Heart right ventricle (tissue), 16 donors: ENCODE results near the gene SLC31A1. TPM values are rescaled to one million over a fixed set of nuclear protein-coding genes. Genes with fewer than 3 reads are reported as not detected.

Experiments
- ATAC-seq, 8 donors: fragments of 200-7000 bp; cut with Tn5 transposase; one replicate each; pipeline ENCODE4 v1.9.1; 2020; ENCODE audit warnings: mild to moderate bottlenecking in 8 of 8, moderate library complexity in 8 of 8, moderate number of reproducible peaks in 1 of 8
- DNase-seq, 2 donors: peaks; one replicate each; pipeline ENCODE4 v3.0.0-alpha.2; 2020
- H3K27ac ChIP-seq, 10 donors: fragments of 200-600 bp; sonication (generic) in 2 of 10; one replicate each; pipeline versions ENCODE4 v1.5.0 to v1.8.0; 2020 to 2022; ENCODE audit warnings: mild to moderate bottlenecking in 3 of 10
- H3K27me3 ChIP-seq, 7 donors: fragments of 200-600 bp; one replicate each; pipeline ENCODE4 v1.8.0; 2021 to 2022; ENCODE audit warnings: mild to moderate bottlenecking in 2 of 7
- H3K36me3 ChIP-seq, 9 donors: fragments of 200-600 bp; sonication (generic) in 1 of 9; one replicate each; pipeline versions ENCODE4 v1.5.0 to v1.8.0; 2020 to 2022; ENCODE audit warnings: mild to moderate bottlenecking in 2 of 9
- H3K4me1 ChIP-seq, 9 donors: fragments of 200-600 bp; sonication (generic) in 1 of 9; one replicate each; pipeline versions ENCODE4 v1.5.0 to v1.8.0; 2020 to 2022; ENCODE audit warnings: mild to moderate bottlenecking in 4 of 9
- H3K4me3 ChIP-seq, 10 donors: fragments of 200-600 bp; sonication (generic) in 2 of 10; one replicate each; pipeline versions ENCODE4 v1.5.0 to v1.8.0; 2020 to 2022; ENCODE audit warnings: mild to moderate bottlenecking in 7 of 10, moderate library complexity in 2 of 10
- H3K9me3 ChIP-seq, 11 donors: fragments of 200-600 bp in 10 of 11; sonication (generic) in 2 of 11; one replicate each; pipeline versions ENCODE4 v1.5.0 to v1.8.0; 2013 to 2022; ENCODE audit warnings: mild to moderate bottlenecking in 2 of 11, control low read depth in 1 of 11, moderate library complexity in 1 of 11
- WGBS, 2 donors: extraction: QIAGEN DNeasy Blood & Tissue Kit; methylation state at CpG; one replicate each; pipeline ENCODE4 v1.1.7; 2013; ENCODE audit warnings: inconsistent platforms in 1 of 2; 5-methylcytosine and 5-hydroxymethylcytosine counted together
- intact Hi-C, 10 donors: fragments of 100-400 bp; cut with DNase I; formaldehyde crosslinking; loops; one replicate each; pipeline versions ENCODE4 v1.11.1 to v1.14.2; 2022
- polyA plus RNA-seq, 2 donors: library from polyadenylated mRNA; stranded (reverse); fragments of 200-250 nt; gene quantifications; one replicate each; pipeline ENCODE4 v1.2.3, GENCODE V29; 2013
- total RNA-seq, 10 donors: library from RNA; stranded (reverse); fragmentation: NEBNext Ultra II Directional in 3 of 10; extraction: Animal tissue kit (Norgen Biotek cat#: 25700) in 3 of 10; gene quantifications; one replicate each; pipeline versions ENCODE4 v1.2.1 to v1.2.4, GENCODE V29; 2021 to 2023
- TF ChIP-seq, protein P1 (sequence below), 9 donors: fragments of 200-600 bp; sonication (generic) in 2 of 9; IDR thresholded peaks; one replicate each; pipeline versions ENCODE4 v1.5.0 to v1.8.0; 2021 to 2022; ENCODE audit warnings: antibody characterized with exemption in 9 of 9, mild to moderate bottlenecking in 5 of 9, moderate library complexity in 1 of 9
- donor health status: Arrhythmogenic right ventricular cardiomyopathy.
- donor health status: ischemic (EF 13 %, LVEDD 7.1; RV severe dilation, severe dysfunction).
- donor health status: healthy with polysubstance abuse.
- donor health status: DM: no; HTN: yes; CAD: no.
- donor health status: DM: no; HTN: no; CAD: no.
- donor health status: ischemic (EF 25% LVEDD 6.9; RV normal size, moderate dysfunction).
- donor health status: ischemic (EF 25% LVEDD 5.7; RV mildly dilated, moderate dysfunction).
- donor health status: healthy.
- donor health status: DM: yes; HTN: yes; CAD: no.
- donor health status: Ischemic cardiomyopathy.
- donor health status: ischemic (EF 35%, LVEDD 5.7; RV mildly dilated, moderate dysfunction).
- donor health status: nonischemic (EF 11% LVEDD 7.7; RV severe dilation, severe dysfunction).
- donor health status: DM: yes; HTN: yes; CAD: no.
- donor health status: PGD.
- donor health status: ischemic (EF 29% LVEDD 5.4; RV normal size, mild dysfunction).
- donor health status: nonischemic (EF 23%, LVEDD 6.1; RV moderate dilation, normal function).

SLC31A1 gene
- total and polyA plus RNA-seq, 12 donors = 3.6 to 18.4 (median 10.9) TPM

GRCh38 chr9:113178087-113178486 lies 43.3 kb upstream of the SLC31A1 start:
- no peak for ATAC-seq
- intact Hi-C loops = no loop called here
- no peak for DNase-seq

GRCh38 chr9:113179839-113180238 lies 41.5 kb upstream of the SLC31A1 start:
- peak overlapping the region in 9 of 10 donors; percentile 36 to 73 (median 56) for H3K27ac ChIP-seq
- H3K9me3 ChIP-seq = no peaks in the 10 kb centered on the region
- ATAC-seq (peak in 6 of 8 donors; percentile 48 to 94 (median 72)), DNase-seq (no peak)
- 50 to 67% methylated on average over 1 of the region's 1 CpG for WGBS, 2 donors
- no peak overlapping the region for H3K4me3 ChIP-seq
- intact Hi-C loops = no loop called here
- H3K36me3 ChIP-seq = peaks cover 2 to 100% (median 72%) of the 10 kb centered on the region in 9 donors
- H3K27me3 ChIP-seq = no peaks in the 10 kb centered on the region
- H3K4me1 ChIP-seq = peaks cover 0 to 17% (median 0%) of the 10 kb centered on the region in 9 donors
- TF ChIP-seq, protein P1, sequence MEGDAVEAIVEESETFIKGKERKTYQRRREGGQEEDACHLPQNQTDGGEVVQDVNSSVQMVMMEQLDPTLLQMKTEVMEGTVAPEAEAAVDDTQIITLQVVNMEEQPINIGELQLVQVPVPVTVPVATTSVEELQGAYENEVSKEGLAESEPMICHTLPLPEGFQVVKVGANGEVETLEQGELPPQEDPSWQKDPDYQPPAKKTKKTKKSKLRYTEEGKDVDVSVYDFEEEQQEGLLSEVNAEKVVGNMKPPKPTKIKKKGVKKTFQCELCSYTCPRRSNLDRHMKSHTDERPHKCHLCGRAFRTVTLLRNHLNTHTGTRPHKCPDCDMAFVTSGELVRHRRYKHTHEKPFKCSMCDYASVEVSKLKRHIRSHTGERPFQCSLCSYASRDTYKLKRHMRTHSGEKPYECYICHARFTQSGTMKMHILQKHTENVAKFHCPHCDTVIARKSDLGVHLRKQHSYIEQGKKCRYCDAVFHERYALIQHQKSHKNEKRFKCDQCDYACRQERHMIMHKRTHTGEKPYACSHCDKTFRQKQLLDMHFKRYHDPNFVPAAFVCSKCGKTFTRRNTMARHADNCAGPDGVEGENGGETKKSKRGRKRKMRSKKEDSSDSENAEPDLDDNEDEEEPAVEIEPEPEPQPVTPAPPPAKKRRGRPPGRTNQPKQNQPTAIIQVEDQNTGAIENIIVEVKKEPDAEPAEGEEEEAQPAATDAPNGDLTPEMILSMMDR (IDR thresholded peaks at IDR 0.05) = no peak

More at GRCh38 chr9:113178087-113178486, 43.3 kb upstream of the SLC31A1 start:
- peaks cover 0 to 17% (median 3%) of the 10 kb centered on the region in 9 donors for H3K4me1 ChIP-seq
- TF ChIP-seq, protein P1 (IDR thresholded peaks at IDR 0.05) = no peak
- no peak overlapping the region for H3K4me3 ChIP-seq
- 91 to 95% methylated on average over 1 of the region's 1 CpG for WGBS, 2 donors
- H3K36me3 ChIP-seq = peaks cover 0 to 100% (median 69%) of the 10 kb centered on the region in 9 donors
- H3K9me3 ChIP-seq = no peaks in the 10 kb centered on the region
- H3K27me3 ChIP-seq = no peaks in the 10 kb centered on the region
- no peak overlapping the region for H3K27ac ChIP-seq

DNA sequence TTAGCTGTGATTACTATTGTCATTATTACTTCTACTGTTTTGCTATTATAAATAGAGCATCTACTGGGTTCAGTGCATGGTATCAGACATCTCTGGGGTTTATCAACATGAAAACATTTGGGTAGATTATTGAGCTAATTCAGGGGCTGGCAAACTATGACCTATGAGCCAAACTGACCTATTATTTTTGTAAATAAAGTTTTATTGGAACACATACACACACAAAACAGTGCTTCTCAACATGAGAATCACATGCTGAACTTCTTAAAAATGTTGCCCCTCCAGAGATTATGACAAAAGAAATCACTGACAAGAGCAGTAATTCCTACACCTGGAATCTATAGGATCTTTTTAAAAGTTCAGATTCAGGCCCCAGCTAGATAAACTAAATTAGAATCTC lies 40.2 kb upstream of the SLC31A1 start:
- Histone ChIP-seq H3K27ac (no peak overlapping the region), H3K36me3 (peaks cover 2 to 100% (median 72%) of the 10 kb centered on the region in 9 donors), H3K4me3 (no peak overlapping the region), H3K9me3 (no peaks in the 10 kb centered on the region), H3K27me3 (no peaks in the 10 kb centered on the region), H3K4me1 (peaks cover 0 to 17% (median 0%) of the 10 kb centered on the region in 9 donors)
- no peak for ATAC-seq
- DNase-seq = no peak
- TF ChIP-seq, protein P1 (IDR thresholded peaks at IDR 0.05) = no peak
- intact Hi-C loops = no loop called here

DNA sequence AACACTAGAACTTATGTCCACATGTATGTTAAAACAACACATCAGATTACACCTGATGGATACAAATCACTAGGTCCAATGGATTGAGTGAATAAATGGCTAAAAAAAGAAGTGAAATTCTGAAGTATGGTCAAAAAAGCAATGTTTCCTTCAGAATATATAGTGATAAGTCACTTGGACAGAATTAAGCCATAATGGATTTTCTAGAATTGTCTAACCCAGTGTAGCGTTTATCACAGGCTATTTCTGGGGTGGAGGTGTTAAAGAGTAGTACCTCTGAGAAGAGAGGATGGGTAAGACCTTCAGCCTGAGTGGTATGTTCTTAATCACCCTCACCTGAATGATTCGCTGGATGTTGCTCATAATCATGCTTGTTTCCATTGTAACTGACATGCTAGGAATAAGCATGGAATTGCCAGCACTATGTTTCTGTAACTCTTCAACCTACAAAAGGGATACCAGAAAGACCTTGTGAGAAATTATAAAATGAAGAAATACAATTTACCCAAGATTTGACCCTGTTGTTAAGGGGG lies 37.3 kb upstream of the SLC31A1 start:
- H3K9me3 ChIP-seq = no peaks in the 10 kb centered on the region
- H3K27ac ChIP-seq = no peak overlapping the region
- DNase-seq = no peak
- intact Hi-C loops = no loop called here
- no peak overlapping the region for H3K4me3 ChIP-seq
- ATAC-seq = no peak
- peaks cover 0 to 30% (median 8%) of the 10 kb centered on the region in 9 donors for H3K4me1 ChIP-seq
- TF ChIP-seq, protein P1 (IDR thresholded peaks at IDR 0.05) = no peak
- no peaks in the 10 kb centered on the region for H3K27me3 ChIP-seq
- WGBS, 2 donors = 92 to 95% methylated on average over 2 of the region's 2 CpGs
- peaks cover 6 to 100% (median 66%) of the 10 kb centered on the region in 9 donors for H3K36me3 ChIP-seq
